OCI-LY7 (cell line): Measurements from ENCODE around the gene C5orf24.

Source experiments
- EZH2phosphoT487 ChIP-seq: fragments of 200-600 bp; sonication (generic); IDR thresholded peaks from 2 replicates; pipeline ENCODE4 v1.6.1; 2018; ENCODE audit warnings: low read depth, borderline replicate concordance, mild to moderate bottlenecking, mixed run types, antibody characterized with exemption, low read length, moderate library complexity, mixed read lengths
- TF ChIP-seq, protein P1 (sequence below): fragments of 200-600 bp; sonication (generic); conservative IDR thresholded peaks from 2 replicates; pipeline ENCODE4 v1.5.1; 2014; ENCODE audit warnings: mild to moderate bottlenecking, antibody characterized with exemption, low read length, moderate library complexity, mixed read lengths

DNA sequence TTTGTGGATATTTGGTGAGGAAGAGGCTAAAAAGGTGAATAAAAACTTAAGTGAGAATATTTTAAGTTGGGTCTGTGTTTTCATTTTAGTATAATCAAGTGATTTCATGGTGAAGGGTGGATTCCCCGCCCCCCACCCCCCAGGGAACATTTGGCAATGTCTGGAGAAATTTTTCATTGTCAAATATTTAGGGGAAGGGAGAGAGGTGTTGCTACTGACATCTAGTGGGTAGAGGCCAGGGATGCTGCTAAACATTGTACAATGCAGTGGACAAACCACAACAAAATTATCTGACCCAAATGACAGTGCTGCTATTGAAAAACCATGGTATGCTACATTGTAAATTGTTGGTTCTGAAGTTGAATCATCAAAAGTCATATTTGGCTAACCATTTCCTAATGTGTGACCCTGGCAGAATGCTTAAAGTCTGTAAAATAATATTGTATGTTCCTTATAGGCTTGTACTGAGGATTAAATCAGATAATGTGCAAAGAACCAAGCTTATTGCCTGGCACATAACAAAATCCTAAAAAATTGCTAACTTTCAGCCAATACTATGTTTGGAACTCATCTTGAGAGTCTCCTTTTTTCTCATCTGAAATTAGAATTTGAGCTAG, 5.6 kb downstream of the C5orf24 start:
- TF ChIP-seq, protein P1, sequence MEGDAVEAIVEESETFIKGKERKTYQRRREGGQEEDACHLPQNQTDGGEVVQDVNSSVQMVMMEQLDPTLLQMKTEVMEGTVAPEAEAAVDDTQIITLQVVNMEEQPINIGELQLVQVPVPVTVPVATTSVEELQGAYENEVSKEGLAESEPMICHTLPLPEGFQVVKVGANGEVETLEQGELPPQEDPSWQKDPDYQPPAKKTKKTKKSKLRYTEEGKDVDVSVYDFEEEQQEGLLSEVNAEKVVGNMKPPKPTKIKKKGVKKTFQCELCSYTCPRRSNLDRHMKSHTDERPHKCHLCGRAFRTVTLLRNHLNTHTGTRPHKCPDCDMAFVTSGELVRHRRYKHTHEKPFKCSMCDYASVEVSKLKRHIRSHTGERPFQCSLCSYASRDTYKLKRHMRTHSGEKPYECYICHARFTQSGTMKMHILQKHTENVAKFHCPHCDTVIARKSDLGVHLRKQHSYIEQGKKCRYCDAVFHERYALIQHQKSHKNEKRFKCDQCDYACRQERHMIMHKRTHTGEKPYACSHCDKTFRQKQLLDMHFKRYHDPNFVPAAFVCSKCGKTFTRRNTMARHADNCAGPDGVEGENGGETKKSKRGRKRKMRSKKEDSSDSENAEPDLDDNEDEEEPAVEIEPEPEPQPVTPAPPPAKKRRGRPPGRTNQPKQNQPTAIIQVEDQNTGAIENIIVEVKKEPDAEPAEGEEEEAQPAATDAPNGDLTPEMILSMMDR, result peak; percentile 82
- no peak for TF ChIP-seq EZH2phosphoT487
